Fibroblast of gingiva (primary cell): ENCODE measurements around the gene B3GALT6.

ENCODE experiments used
- DNase-seq: peaks from one replicate; pipeline ENCODE4 v3.0.0-alpha.2; 2011; ENCODE audit warnings: low read depth

Gene B3GALT6

DNA sequence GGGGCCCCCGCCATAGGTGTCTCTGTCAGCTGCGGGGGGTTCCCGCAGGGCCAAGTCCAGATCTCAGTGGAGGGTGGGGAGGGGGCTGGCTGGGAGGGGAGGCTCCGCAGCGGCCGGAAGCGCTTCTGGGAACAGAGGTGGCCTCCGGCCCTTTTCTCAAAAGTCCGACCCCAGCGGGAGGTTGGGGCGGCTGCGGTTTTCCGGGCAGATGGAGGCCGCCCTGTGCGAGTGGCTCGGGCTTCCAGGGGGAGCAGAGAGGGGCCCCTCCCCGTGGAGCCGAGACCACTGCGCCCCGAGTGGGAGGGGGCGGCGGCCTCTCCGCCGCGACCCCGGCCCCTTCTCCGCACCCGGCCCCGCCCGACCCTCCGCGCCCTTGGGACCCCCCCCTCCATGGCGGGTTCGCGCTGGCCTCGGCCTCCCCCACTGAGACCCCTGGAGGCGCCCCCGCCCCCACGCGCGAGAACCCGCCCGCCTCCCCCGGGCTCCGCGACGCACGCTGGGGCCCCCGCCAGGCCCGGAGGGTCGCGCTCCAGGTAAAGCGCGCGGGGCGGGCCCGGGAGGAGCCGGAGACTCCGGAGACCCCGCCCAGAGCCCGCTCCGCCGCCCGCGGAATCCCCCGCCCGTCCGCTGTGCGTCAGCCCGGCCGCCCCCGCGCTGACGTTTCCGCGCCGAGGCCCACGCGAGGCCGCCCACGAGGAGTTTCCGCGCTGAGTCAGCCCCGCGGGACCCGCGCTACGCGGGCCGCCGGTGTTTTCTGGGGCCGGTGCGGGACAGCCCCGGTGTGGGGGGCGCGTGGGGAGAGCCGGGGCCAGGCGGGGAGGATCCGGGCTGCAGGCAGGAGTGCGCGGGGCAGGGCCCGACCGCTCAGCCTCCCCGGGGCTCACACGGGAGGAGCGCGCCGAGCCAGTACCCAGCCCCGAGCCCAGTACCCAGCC, 30.9 kb upstream of the B3GALT6 start:
- peak; percentile 29 for DNase-seq

DNA sequence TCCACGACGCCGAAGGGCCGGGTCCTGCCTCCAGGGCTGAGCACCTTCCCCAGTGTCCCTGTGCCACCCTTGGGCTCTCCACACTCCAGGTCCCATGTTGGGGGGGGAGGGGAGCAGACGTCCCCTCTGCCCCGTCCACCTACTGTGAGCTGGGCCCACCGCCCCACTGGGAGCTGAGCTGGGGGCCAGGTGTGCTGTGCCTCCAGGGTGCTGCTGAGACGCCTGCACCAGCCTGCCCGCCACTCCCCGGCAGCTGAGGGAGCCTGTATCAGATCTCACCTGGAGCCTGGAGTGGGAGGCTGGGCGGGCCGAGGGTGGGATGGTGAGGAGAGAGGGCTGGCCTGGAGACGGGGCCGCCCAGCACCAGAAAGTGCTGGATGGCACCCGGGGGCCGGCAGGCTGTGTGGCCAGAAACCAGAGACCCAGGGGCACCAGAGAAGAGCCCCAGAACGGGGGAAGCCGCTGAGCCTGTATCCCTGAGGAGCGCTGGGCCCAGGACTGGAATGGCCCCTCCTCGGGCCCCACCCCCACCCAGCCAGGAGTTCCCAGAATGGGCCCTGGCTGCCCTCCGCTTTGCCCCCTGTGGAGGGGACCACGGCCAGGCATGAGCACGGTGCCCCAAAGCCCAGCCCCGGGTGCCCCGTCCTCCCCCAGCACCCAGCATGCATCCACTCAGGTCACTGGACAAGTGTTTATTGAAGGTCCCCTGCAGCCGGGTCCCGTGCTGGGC, 29.0 kb upstream of the B3GALT6 start:
- no peak for DNase-seq

GRCh38 chr1:1203561-1204424, 28.2 kb upstream of the B3GALT6 start:
- DNase-seq, result no peak

- no peak for DNase-seq
Observed at GRCh38 chr1:1204425-1204920, 27.6 kb upstream of the B3GALT6 start.

GRCh38 chr1:1204998-1205768, 26.9 kb upstream of the B3GALT6 start:
- no peak for DNase-seq

GRCh38 chr1:1205769-1206375, 26.2 kb upstream of the B3GALT6 start:
- DNase-seq, result no peak

DNA sequence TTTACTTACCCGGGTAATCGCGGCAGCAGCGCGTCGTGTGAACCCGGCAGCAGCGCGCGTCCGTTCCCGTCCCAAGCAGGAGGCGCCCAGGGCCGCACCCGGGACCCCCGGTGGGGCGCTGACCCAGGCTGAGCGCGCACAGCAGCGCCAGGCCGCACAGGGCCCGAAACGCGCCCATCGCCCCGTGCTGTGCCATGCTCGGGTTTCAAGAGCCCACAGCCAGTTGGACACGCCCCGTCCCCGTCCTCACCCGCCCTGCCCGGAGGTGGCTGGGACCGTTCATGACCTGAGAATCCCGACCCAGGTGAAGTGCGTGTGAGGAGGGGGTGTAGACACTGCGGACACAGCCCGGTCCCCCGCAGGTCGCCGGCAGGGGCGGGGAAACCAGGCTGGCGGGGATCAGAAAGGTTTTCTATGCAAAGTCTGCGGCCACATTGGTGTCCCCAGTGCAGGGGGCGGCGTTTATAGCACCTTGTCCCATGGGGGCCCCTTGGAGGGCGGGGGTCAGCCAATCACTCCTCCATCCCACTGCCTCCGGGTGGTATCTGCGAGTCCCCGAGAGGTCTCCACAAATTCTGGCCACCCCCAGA, 25.6 kb upstream of the B3GALT6 start, which contains the start of gene TNFRSF18:
TNFRSF18 (minus strand) TSS at position 217 of the 590 bp plus-strand sequence; CDS start at position 196, 21 bp downstream.
- no peak for DNase-seq

- no peak for DNase-seq
Observed at GRCh38 chr1:1206966-1207531, 25.0 kb upstream of the B3GALT6 start.

DNA sequence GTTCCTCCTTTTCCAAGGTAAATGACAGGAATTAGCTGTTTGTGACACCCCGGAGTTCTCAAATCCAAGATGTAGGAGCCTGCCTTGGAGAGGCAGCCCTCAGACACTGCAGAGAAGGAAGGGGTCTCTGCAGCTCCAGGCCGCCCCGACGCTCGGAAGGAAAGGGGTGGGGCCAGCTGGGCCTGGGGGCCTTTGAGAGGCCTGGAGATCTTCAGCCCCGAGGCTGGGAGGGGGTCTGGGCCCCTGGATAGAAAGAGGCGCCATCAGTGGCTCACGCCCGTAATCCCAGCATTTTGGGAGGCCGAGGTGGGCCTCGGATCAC, 24.5 kb upstream of the B3GALT6 start:
- DNase-seq, result no peak

DNA sequence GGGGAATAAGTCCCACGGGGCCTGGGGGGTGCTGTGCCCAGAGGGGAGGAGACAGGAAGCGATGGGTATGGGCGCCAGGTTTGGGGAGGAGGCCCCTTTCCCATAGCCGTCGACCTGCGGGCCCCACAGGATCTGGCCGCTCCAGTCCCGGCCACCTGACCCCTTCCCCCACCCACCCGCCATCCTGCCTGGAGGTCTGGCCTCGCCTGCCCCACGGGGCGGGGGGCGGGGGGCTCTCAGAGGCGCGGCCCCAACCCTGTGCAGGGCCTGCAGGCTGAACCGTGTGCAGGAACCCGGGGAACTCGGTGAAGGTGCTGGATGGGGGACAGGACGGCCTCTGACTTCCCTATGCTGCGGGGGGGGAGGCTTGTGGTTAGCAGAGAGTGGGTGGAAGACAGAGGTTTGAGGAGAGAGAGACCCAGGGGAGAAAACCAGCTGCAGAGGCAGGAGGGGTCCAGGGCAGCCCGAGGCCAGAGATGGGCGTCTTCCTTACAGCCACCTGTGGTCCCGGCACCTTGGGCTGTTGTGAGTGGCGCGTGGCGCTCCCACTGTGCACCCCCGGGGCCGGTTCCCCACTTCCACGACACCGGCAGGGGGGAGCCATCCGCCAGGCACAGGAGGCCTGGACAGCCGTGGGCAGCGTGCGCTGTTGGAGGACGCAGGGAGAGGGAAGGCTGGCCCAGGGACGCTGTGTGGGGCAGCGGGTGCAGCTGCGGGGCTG, 23.2 kb upstream of the B3GALT6 start:
- no peak for DNase-seq

- no peak for DNase-seq
Observed at GRCh38 chr1:1210726-1211540, 21.1 kb upstream of the B3GALT6 start.

DNA sequence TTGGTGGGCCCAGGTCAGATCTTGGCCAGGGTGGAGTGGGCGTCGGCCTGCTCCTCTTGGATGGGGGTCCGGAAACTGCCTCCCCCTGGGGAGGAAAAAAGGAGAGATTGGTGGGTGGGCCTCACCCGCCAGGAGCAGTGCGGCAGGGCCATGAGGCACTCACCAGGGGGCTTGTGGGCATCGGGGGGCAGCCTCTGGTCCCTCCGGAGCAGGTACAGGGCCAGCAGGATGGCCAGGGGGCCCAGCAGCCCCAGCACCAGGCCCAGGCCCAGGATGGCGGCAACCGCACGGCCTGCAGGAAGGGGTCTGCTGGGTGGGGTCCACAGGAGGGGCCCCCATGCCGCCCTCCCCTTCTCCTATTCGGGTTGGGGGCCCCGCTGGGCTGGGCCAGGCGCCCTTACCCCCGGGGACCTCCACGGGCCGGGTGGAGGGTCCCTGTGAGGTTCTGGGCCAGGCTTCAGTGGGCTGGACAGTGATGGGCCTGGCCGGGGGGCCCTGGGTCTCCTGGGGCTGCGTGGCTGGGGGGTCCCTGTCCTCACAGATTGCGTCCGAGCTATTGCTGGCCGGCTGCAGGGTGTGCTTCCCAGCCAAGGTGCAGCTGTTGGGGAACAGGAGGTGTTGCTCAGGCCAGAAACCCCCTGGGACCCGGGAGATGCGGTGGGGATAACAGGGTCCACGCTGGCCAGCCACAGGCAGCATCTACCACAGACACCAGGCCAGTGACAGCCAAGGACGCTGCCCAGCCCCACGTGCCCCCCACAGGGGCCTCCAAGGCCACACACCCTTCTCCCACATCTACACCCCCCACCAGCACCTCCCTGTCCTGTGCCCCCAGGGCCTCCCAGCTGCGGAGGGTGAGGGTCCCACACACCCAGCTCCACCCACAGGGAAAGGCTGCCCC, 20.2 kb upstream of the B3GALT6 start:
- no peak for DNase-seq

DNA sequence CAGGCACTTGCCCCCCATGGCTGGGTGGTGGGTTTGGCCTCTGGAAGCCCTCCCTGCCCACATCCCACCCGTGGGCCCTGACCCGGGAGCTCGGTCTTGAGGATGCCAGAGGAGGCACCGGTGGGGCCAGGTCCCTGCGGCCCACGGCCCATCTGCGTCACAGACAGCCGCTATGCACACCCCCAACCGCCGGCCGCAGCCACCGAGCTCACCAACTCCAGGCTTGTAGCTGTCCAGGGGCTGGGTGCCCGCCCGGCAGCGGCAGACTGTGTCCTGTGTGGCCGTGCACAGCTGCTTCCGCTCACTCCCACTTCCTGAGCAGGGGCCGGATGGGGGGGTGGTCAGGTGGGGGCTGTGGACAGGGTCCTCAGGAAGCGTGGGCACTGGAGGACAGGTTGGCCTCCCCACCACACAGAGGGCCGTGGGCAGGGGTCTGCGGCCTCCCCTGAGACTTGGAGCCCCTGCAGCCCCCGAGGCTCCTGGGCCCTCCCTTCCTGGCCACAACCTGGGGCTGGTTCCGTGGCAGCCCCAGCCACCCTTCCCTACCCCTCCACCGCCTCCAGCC, 19.2 kb upstream of the B3GALT6 start:
- no peak for DNase-seq

DNA sequence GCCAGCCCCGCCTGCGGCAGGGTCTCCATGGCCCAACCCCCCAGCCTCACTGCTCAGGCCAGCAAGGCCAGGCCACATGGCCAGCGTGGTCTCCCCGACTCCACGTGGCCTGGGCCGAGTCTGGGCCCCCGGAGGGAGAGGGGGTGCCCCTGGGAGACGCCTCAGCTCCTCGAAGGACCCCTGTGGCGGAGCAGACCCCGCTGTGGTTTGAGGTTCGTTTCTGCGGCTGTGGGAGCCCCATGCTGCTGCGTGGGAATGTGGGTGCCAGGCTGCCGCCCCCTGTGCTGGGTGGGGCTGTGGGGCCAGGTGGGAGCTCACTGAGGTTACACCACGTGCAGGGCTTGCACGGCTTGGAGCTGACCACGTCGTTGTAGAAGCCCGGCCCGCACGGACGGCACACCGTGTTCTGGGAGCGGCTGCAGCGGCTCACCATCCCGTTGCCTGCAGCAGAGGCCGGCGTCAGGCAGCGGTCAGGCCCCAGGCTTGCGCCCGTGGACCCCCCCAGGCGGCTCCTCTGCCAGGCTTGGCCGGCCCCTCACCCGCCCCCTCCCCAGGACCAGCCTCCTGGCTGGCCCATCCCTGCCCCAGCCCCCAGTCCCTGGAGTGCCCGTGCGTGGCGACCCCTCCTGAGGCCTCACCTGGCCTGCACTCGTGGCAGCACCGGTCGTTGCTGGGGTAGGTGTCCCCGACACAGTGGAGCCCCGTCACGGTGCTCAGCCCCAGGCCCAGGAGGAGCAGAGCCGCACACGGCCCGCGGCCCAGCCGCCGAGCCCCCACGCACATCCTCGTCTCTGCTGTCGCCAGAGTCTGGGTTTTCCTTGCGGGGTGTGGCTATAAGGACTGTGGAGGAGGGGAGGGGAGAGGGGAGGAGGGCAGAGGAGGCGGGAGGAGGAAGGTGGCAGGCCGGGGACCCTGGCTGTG, 18.4 kb upstream of the B3GALT6 start, which contains the start of gene TNFRSF4:
TNFRSF4 (minus strand) TSS at position 809 of the 921 bp plus-strand sequence; CDS start at position 783, 26 bp downstream.
- no peak for DNase-seq

DNA sequence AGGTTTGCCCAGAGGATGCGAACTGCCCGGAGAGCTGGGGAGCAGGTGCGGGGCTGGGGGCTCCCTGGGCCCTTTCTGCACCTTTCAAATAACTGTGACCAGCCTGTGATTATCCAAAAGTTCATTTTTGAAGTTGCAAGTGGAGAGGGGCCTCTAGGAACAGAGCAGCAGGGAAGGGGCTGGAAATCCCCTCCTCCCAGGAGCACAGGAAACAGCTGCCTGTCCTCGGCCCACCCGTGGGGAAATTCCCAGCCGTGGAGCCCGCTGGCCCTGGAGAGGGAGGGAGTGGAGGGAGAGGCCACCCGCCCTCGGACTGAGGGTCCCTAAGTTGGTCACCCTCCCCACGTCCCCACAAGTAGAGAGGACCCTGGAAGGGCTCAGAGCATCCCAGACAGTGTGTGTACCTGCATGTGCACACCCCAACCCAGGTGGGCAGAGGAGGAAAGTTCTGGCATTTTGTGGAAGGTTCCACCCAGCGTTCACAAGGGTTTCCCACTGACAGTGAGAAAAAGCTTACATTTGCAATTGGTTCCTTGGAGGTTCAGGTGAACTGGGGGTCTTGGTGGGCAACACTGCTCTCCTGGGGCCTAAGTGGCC, 16.9 kb upstream of the B3GALT6 start:
- no peak for DNase-seq
